ENCODE data around the gene NTHL1.

The NTHL1 gene

GRCh38 chr16:2083876-2084780, 36.5 kb upstream of the NTHL1 start:
- DNase-seq = no peak

DNA sequence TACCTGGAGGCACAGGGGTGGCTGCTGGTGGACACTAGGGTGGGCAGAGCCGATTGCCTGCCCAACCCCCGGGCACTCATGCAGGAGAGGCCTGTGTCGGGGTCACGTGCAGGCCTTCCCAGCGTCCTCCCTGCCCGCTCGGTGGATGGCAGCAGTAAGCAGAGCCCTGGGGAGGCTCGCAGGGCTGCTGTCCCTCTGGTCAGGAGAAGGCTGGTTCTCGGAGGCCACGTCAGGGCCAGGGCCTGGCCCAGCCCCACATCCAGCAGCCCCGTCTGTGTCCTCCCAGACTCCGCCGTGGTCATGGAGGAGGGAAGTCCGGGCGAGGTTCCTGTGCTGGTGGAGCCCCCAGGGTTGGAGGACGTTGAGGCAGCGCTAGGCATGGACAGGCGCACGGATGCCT, 35.8 kb upstream of the NTHL1 start:
- no peak for DNase-seq

GRCh38 chr16:2082983-2083364, 35.3 kb upstream of the NTHL1 start:
- no peak for DNase-seq

GRCh38 chr16:2082171-2082982, 34.7 kb upstream of the NTHL1 start:
- no peak for DNase-seq

GRCh38 chr16:2081201-2082084, 33.8 kb upstream of the NTHL1 start:
- no peak for DNase-seq

DNA sequence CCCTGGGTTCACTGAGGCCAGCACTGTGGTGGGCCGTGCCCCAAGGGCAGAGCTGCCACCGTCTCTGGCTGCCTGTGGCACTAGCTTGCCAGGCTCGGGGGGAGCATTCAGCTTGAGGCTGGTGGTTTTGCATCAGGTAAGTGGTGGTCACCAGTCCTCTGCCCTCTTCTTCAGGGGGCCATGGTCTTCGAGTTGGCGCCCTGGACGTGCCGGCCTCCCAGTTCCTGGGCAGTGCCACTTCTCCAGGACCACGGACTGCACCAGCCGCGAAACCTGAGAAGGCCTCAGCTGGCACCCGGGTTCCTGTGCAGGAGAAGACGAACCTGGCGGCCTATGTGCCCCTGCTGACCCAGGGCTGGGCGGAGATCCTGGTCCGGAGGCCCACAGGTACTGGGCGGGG, 32.4 kb upstream of the NTHL1 start:
- no peak for DNase-seq

DNA sequence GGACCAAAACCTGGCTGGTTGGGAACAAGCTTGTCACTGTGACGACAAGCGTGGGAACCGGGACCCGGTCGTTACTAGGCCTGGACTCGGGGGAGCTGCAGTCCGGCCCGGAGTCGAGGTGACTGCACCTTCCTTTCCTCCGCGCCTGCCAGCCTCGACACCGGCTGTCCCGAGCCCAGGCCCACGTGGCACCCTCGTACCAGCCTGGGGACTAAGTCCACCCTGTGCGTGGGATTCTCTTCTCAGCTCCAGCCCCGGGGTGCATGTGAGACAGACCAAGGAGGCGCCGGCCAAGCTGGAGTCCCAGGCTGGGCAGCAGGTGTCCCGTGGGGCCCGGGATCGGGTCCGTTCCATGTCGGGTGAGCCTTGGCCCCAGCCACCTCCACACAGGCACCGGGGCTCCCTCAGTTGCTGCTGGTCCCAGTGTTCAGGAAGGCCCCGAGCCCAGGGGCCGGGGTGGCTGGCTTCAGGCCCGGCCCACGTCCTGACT, 31.7 kb upstream of the NTHL1 start:
- DNase-seq = no peak

- DNase-seq = no peak
Measured at GRCh38 chr16:2078691-2079090, 31.1 kb upstream of the NTHL1 start.

DNA sequence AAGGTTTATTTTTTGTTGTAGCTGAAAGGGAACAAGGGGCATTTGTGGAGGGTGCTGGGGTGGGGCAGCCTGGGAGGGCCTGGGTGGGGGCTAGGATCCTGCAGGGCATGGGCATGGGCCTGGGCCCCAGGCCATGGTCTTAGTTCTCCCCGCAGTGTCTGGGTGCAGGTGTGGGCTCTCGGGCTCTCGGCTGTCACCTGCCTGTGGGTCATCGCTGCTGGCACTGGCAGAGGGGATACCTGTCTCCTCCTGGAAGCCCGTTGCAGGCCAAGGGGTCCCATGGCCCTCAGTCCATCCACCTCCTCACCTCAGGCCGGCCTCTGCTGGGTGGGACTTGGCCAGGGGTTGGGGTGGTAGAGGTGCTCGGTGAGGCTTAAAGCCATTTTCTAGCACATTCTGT, 30.5 kb upstream of the NTHL1 start:
- no peak for DNase-seq

DNA sequence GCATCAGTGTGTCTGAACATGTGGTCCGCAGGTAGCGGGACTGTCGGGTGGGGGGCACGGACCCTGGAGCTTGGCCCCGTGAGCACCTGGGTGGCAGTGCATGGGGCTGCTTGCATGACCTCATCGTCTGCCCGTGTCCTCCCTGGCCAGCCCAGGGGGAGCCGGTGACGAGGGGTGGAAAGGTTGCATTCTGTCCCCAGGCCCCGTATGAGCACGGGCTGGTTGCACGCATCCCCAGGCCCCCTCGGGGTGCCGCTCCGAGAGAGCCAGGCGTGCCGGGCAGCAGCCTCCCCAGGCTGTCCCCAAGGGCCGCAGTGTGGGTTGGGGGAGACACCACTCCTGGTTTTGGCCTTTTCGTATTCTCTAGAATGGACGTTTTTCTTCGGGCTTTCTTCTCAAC, 30.1 kb upstream of the NTHL1 start:
- no peak for DNase-seq

DNA sequence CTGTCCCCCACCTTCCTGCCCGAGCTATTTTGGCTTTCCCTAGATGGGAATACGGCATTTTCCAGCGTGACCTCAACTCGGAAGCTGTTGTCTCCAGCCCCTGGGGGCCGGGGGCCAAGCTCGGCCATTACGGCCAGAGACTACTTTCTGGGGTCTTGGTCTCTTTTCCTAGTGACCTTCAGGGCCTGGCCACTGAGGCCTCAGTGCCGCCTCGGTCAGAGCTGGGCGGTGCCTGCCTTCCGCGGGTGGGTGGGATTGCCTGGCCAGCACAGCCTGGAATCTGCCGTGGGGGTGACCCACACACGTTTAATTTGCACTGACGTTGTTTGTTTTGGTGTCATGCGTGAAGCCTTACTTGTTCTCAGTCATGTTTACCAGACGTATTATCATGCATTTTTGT, 29.4 kb upstream of the NTHL1 start:
- DNase-seq = no peak

- DNase-seq = no peak
Measured at GRCh38 chr16:2076072-2076865, 28.6 kb upstream of the NTHL1 start.

GRCh38 chr16:2075631-2076030, 28.0 kb upstream of the NTHL1 start:
- no peak for DNase-seq

- no peak for DNase-seq
Measured at GRCh38 chr16:2074071-2074470, 26.4 kb upstream of the NTHL1 start.

- no peak for DNase-seq
Measured at GRCh38 chr16:2072926-2073325, 25.3 kb upstream of the NTHL1 start.

- no peak for DNase-seq
Measured at GRCh38 chr16:2071454-2072202, 24.0 kb upstream of the NTHL1 start.

DNA sequence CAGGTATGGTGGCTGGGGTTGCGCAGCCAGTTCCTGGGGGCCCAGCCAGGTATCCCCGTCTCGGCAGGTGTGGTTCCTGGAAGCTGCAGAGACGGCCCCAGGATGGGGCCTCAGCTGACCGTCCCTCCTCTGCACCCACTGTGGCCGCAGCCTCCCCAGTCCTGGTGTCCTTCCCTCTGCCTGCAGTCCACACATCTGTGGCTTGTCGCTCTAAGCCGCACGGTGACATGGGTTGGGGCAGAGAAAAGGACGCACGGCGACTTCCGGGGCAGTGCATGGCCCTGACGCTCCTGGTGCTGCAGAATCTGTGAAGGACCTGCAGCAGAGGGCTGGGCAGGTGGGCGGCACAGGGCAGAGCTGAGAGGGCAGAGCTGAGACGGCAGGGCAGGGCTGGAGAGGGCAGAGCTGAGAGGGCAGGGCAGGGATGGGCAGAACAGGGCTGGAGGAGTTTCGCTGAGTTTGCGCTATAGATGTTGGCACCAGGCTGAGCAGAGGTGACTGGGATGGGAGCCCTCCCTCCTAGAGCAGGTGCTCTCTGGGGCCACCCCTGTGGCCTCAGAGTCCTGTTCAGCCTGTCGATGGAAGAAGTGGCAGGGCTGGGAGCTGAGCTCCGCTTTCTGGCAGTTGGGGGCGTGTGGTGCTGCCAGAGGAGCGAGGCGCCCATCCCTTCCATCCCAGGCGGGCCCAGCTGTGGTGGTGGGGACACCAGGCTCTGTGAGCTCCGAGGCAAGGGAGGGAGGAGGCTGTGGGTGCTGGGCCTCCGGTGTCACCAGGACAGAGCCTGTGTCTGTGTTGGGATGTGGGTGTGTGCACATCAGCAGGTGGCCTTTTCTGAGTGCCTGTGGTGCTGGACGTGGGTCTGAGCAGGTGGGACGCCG, 23.2 kb upstream of the NTHL1 start:
- no peak for DNase-seq

GRCh38 chr16:2066139-2066538, 18.5 kb upstream of the NTHL1 start:
- DNase-seq = no peak

GRCh38 chr16:2064368-2064945, 16.8 kb upstream of the NTHL1 start:
- DNase-seq = no peak

- no peak for DNase-seq
Measured at GRCh38 chr16:2063861-2064260, 16.2 kb upstream of the NTHL1 start.
